Raji (cell line): ENCODE results near the gene MTCH1.

Experiments
- POLR2A ChIP-seq: IDR thresholded peaks from 2 replicates; pipeline ENCODE4 v1.6.1; 2011; ENCODE audit warnings: low read depth, low read length, control low read depth; ENCODE audit not compliant: insufficient read depth

MTCH1 gene

GRCh38 chr6:37006793-37007339, 20.9 kb upstream of the MTCH1 start:
- no peak for TF ChIP-seq POLR2A

GRCh38 chr6:37005827-37006567, 20.0 kb upstream of the MTCH1 start:
- TF ChIP-seq POLR2A, result no peak

- peak; percentile 78 for TF ChIP-seq POLR2A
Observed at GRCh38 chr6:37005061-37005810, 19.2 kb upstream of the MTCH1 start, which contains the start of gene FGD2. TSS of gene FGD2 (plus strand) at chr6:37005655. CDS start at chr6:37005818, 163 bp downstream.

GRCh38 chr6:37004044-37004980, 18.3 kb upstream of the MTCH1 start:
- TF ChIP-seq POLR2A, result no peak

GRCh38 chr6:36999751-37000125, 13.7 kb upstream of the MTCH1 start:
- TF ChIP-seq POLR2A, result no peak

GRCh38 chr6:36999061-36999750, 13.2 kb upstream of the MTCH1 start:
- TF ChIP-seq POLR2A, result no peak

- no peak for TF ChIP-seq POLR2A
Observed at GRCh38 chr6:36998723-36999038, 12.7 kb upstream of the MTCH1 start.

- no peak for TF ChIP-seq POLR2A
Observed at GRCh38 chr6:36997811-36998722, 12.1 kb upstream of the MTCH1 start.

GRCh38 chr6:36989264-36989663, 3.3 kb upstream of the MTCH1 start:
- TF ChIP-seq POLR2A, result no peak

- TF ChIP-seq POLR2A, result no peak
Observed at GRCh38 chr6:36986704-36987047, 680 bp upstream of the MTCH1 start.

GRCh38 chr6:36985417-36985807, 584 bp downstream of the MTCH1 start:
- TF ChIP-seq POLR2A, result no peak

GRCh38 chr6:36984581-36985416, 1.2 kb downstream of the MTCH1 start:
- no peak for TF ChIP-seq POLR2A

- TF ChIP-seq POLR2A, result no peak
Observed at GRCh38 chr6:36983538-36983937, 2.5 kb downstream of the MTCH1 start.
